Thoracic aorta (tissue), 2 donors: Measurements from ENCODE around the gene ANO1. TPM values are rescaled to one million over a fixed set of nuclear protein-coding genes. Genes with fewer than 3 reads are reported as not detected.

ENCODE experiments used
- ATAC-seq: fragments of 150-250 bp; one replicate; pipeline ENCODE4 v1.8.0; 2017; ENCODE audit warnings: low read depth; ENCODE audit not compliant: insufficient number of reproducible peaks, low FRiP score
- DNase-seq: peaks from one replicate; pipeline ENCODE4 v3.0.0-alpha.2; 2020; ENCODE audit warnings: low spot score
- H3K27ac ChIP-seq, 2 donors: fragments of 200-600 bp; sonication (generic); 1 replicate in 1 of 2; 2 replicates in 1 of 2; pipeline ENCODE4 v1.5.1; 2016; ENCODE audit warnings: mild to moderate bottlenecking in 2 of 2, moderate library complexity in 2 of 2
- H3K27me3 ChIP-seq: fragments of 200-600 bp; sonication (generic); replicated peaks from 2 replicates; pipeline ENCODE4 v1.6.0; 2016; ENCODE audit warnings: mild to moderate bottlenecking; ENCODE audit not compliant: insufficient read depth
- H3K36me3 ChIP-seq: fragments of 200-600 bp; sonication (generic); one replicate; pipeline ENCODE4 v1.5.1; 2016
- H3K4me1 ChIP-seq, 2 donors: fragments of 200-600 bp; sonication (generic); 1 replicate in 1 of 2; 2 replicates in 1 of 2; pipeline versions ENCODE4 v1.5.1 to v1.6.0; 2016; ENCODE audit warnings: low read depth in 2 of 2, mild to moderate bottlenecking in 1 of 2; ENCODE audit not compliant: control insufficient read depth in 1 of 2
- H3K4me3 ChIP-seq: fragments of 200-600 bp; sonication (generic); 2 replicates; pipeline ENCODE4 v1.5.1; 2016; ENCODE audit warnings: mild to moderate bottlenecking
- H3K9me3 ChIP-seq: fragments of 200-600 bp; sonication (generic); 2 replicates; pipeline ENCODE4 v1.5.1; 2016
- total RNA-seq, 2 donors: library from RNA; depleted of rRNA; stranded (reverse); fragments of >200 nt; gene quantifications; one replicate each; pipeline versions ENCODE4 v1.1.0 to v1.2.3, GENCODE V29; 2016
- TF ChIP-seq, protein P1 (sequence below): fragments of 200-600 bp; sonication (generic); IDR thresholded peaks from one replicate; pipeline ENCODE4 v1.5.1; 2019; ENCODE audit warnings: antibody characterized with exemption

The ANO1 gene
- total RNA-seq, 2 donors from 2014 or later: 122 to 161 TPM

DNA sequence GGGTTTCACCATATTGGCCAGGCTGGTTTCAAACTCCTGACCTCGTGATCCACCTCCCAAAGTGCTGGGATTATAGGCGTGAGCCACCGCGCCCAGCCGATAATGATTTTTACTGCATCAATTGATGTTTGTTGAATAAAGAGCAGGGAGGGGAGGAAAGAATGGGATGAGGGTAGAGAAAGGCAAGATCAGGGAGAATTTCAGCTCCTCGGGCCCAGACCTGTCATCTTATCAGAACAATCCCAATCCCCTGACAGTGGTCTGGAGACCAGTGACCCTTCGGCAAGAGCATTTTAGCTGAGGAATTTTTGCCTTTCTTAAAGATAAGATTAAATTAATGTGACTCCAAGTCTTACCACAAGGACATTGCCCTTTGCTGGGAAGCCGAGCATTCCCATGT lies 15.0 kb upstream of the ANO1 start:
- Histone ChIP-seq H3K27me3 (no peaks in the 10 kb centered on the region), H3K9me3 (no peaks in the 10 kb centered on the region), H3K4me3 (no peak overlapping the region), H3K27ac (no peak overlapping the region), H3K4me1 (peaks cover 0 to 6% of the 10 kb centered on the region in 2 donors), H3K36me3 (no peaks in the 10 kb centered on the region)
- TF ChIP-seq, protein P1, sequence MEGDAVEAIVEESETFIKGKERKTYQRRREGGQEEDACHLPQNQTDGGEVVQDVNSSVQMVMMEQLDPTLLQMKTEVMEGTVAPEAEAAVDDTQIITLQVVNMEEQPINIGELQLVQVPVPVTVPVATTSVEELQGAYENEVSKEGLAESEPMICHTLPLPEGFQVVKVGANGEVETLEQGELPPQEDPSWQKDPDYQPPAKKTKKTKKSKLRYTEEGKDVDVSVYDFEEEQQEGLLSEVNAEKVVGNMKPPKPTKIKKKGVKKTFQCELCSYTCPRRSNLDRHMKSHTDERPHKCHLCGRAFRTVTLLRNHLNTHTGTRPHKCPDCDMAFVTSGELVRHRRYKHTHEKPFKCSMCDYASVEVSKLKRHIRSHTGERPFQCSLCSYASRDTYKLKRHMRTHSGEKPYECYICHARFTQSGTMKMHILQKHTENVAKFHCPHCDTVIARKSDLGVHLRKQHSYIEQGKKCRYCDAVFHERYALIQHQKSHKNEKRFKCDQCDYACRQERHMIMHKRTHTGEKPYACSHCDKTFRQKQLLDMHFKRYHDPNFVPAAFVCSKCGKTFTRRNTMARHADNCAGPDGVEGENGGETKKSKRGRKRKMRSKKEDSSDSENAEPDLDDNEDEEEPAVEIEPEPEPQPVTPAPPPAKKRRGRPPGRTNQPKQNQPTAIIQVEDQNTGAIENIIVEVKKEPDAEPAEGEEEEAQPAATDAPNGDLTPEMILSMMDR: no peak
- ATAC-seq (no peak), DNase-seq (no peak)

DNA sequence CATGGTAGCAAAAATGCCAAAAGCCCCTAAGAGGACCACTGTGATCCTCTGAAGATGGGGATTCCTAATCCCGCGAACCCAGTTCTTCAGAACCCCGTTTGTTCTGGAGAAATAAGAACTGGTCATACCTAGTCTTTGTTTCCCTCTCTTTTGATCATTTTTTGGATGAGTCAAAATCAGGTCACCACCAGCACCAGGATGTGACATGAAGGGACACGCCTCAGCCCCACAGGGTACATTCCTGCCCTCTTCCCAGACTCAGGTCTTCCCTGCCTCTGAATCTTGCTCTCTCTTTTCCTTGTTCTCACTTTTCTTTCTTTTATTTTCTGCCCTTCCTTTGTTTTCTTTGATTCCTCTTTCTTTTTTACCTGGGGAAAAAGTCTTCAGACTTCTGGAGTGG lies 14.6 kb upstream of the ANO1 start:
- no peak overlapping the region for H3K4me3 ChIP-seq
- DNase-seq (no peak), ATAC-seq (no peak)
- no peaks in the 10 kb centered on the region for H3K9me3 ChIP-seq
- no peaks in the 10 kb centered on the region for H3K27me3 ChIP-seq
- H3K36me3 ChIP-seq: no peaks in the 10 kb centered on the region
- no peak overlapping the region for H3K27ac ChIP-seq
- H3K4me1 ChIP-seq: peaks cover 0 to 6% of the 10 kb centered on the region in 2 donors
- TF ChIP-seq, protein P1: no peak

DNA sequence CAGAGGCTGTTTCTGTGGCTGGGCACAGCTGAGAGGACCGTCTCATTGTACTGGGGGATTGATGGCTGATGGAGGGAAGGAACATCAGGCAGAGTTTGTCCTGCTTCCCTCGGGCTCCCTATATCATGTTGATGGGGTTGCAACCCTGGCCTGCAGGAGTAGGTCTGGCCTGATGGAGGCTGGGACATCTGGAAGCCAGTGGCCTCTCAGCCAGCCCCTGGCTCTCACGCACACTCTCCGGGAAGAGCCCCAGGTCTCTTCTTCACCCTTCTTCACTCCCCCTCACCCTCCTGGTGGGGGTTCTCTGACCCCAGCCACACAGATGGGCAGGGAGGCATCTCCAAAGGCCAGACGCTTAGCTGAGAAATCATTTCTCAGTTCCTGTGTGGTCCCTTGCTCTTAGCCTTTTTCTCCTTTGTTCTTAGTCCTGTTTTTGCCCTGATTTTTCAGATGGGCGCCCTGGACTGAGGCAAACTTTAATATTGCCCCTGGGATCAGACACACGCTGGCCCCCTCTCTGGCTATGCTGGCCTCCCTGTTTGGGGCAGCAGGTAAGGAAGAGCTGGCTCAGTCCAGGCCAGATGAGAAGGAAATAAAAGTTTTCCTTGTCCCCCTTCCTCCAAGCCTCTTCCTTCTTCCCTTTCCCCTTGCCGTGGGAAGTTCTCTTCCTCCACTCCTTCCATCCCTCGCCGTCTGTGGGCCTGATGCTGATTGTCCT lies 13.9 kb upstream of the ANO1 start:
- TF ChIP-seq, protein P1: no peak
- no peak overlapping the region for H3K27ac ChIP-seq
- H3K4me1 ChIP-seq: peaks cover 0 to 6% of the 10 kb centered on the region in 2 donors
- H3K4me3 ChIP-seq: no peak overlapping the region
- DNase-seq (no peak), ATAC-seq (no peak)
- no peaks in the 10 kb centered on the region for H3K27me3 ChIP-seq
- no peaks in the 10 kb centered on the region for H3K36me3 ChIP-seq
- no peaks in the 10 kb centered on the region for H3K9me3 ChIP-seq

DNA sequence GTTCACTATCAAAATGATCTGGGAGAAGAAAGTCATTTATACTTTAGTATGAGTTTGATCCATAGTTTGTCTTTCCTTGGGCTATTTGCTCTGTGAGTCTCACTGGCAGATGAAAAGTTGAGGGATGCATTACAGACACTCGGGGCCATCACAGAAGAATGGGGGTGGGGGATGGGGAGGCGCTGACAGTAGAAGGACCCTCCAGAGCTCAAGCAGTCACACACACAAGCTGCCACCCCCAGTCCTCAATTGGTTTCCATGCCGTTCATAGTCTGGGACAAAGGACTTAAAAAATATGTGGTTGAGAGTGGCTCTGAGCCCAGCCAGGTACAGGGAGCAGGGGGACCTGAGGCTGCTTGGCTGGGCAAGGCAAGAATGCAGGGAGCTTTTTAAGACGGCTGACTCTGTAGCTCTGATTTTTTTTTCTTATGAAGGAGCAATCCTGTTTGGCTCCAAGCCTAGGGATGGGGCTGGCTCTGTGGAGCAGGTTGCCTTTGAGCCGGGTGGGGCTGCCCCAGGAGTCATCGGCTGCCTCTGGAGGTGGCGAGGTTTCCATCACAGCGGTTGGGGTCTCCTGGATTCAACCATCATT lies 13.3 kb upstream of the ANO1 start:
- ATAC-seq (no peak), DNase-seq (no peak)
- Histone ChIP-seq H3K4me1 (peaks cover 0 to 6% of the 10 kb centered on the region in 2 donors), H3K4me3 (no peak overlapping the region), H3K9me3 (no peaks in the 10 kb centered on the region), H3K27ac (no peak overlapping the region), H3K27me3 (no peaks in the 10 kb centered on the region), H3K36me3 (no peaks in the 10 kb centered on the region)
- TF ChIP-seq, protein P1: no peak

DNA sequence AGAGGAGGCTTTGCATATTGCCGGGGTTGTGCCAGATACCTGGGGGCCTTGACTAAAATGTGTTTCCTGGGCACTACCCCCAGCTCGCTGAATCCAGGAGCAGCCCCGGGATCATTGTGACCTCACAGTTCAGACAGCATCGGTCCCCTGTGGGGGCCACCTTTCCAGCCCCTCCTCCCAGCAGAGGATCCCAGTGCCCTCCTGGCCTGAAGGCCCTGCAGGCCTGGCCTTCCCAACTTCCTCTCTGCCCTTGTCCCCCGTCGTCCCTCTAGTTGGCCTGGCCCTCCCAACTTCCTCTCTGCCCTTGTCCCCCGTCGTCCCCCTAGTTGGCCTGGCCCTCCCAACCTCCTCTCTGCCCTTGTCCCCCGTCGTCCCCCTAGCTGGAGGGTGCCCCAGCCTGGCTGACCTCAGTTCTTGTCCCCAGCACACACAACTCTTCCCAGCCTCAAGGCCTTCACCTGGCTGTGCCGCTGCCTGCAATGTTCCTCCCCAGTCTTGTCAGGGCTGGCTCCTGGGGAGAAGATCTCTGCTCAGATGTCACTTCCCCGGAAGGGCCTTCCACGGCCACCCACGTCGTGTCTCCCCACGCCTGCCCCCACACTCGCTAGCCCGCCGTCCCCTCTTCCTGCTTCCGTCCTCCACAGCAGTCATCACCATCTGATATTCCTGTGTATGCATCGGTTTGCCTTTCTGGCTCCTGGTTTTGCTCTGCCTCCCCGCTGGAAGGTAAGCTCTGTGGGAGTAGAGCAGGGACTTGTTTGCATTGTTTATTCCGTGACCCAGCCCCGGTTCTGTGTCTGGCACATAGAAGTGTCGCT lies 12.6 kb upstream of the ANO1 start:
- Histone ChIP-seq H3K9me3 (no peaks in the 10 kb centered on the region), H3K27me3 (no peaks in the 10 kb centered on the region), H3K27ac (no peak overlapping the region), H3K4me1 (peaks cover 0 to 6% of the 10 kb centered on the region in 2 donors), H3K4me3 (no peak overlapping the region), H3K36me3 (no peaks in the 10 kb centered on the region)
- no peak for ATAC-seq
- no peak for DNase-seq
- TF ChIP-seq, protein P1: no peak
